ENCODE data around the gene KIAA1755. TPM values are rescaled to one million over a fixed set of nuclear protein-coding genes. Genes with fewer than 3 reads are reported as not detected.

Gene KIAA1755
- total RNA-seq, 1 donor from 2014 or later, result 0.32 TPM

GRCh38 chr20:38201356-38201755 is 59.2 kb downstream of the KIAA1755 start:
- peak; percentile 50 for ATAC-seq

GRCh38 chr20:38200646-38201045 is 59.9 kb downstream of the KIAA1755 start:
- ATAC-seq, result no peak

GRCh38 chr20:38199501-38200390 is 60.8 kb downstream of the KIAA1755 start:
- no peak for ATAC-seq

GRCh38 chr20:38198238-38198861 is 62.2 kb downstream of the KIAA1755 start:
- no peak for ATAC-seq

- no peak for ATAC-seq
These were observed 62.9 kb downstream of the KIAA1755 start for GRCh38 chr20:38197619-38198018.

- ATAC-seq, result no peak
These were observed 63.3 kb downstream of the KIAA1755 start for GRCh38 chr20:38197217-38197616.

GRCh38 chr20:38196592-38196991 is 63.9 kb downstream of the KIAA1755 start:
- ATAC-seq, result peak; percentile 19

GRCh38 chr20:38196076-38196475 is 64.5 kb downstream of the KIAA1755 start:
- no peak for ATAC-seq

- ATAC-seq, result no peak
These were observed 65.0 kb downstream of the KIAA1755 start for GRCh38 chr20:38195521-38195920.

- ATAC-seq, result no peak
These were observed 65.5 kb downstream of the KIAA1755 start for GRCh38 chr20:38194971-38195504.

GRCh38 chr20:38193586-38194105 is 66.9 kb downstream of the KIAA1755 start:
- ATAC-seq, result no peak

- no peak for ATAC-seq
These were observed 68.1 kb downstream of the KIAA1755 start for GRCh38 chr20:38192323-38192885.

- no peak for ATAC-seq
These were observed 68.9 kb downstream of the KIAA1755 start for GRCh38 chr20:38191654-38192053.

- ATAC-seq, result no peak
These were observed 69.6 kb downstream of the KIAA1755 start for GRCh38 chr20:38190936-38191371.

GRCh38 chr20:38190166-38190565 is 70.4 kb downstream of the KIAA1755 start:
- ATAC-seq, result no peak

- ATAC-seq, result no peak
These were observed 73.0 kb downstream of the KIAA1755 start for GRCh38 chr20:38187517-38187916.

- ATAC-seq, result no peak
These were observed 73.7 kb downstream of the KIAA1755 start for GRCh38 chr20:38186788-38187221.

GRCh38 chr20:38184101-38184500 is 76.4 kb downstream of the KIAA1755 start:
- peak; percentile 78 for ATAC-seq

- ATAC-seq, result no peak
These were observed 78.6 kb downstream of the KIAA1755 start for GRCh38 chr20:38181971-38182370.

- peak; percentile 39 for ATAC-seq
These were observed 79.2 kb downstream of the KIAA1755 start for GRCh38 chr20:38181207-38181801.

- no peak for ATAC-seq
These were observed 79.8 kb downstream of the KIAA1755 start for GRCh38 chr20:38180781-38181180.

- ATAC-seq, result no peak
These were observed 80.7 kb downstream of the KIAA1755 start for GRCh38 chr20:38179846-38180245.

- ATAC-seq, result no peak
These were observed 82.0 kb downstream of the KIAA1755 start for GRCh38 chr20:38178581-38178980.
